GM12865 (cell line): ENCODE measurements around the gene PLEKHG1.

Experiments
- DNase-seq: peaks from one replicate; pipeline ENCODE4 v3.0.0; 2010; ENCODE audit warnings: low read depth
- H3K4me3 ChIP-seq: 2 replicates; pipeline ENCODE4 v1.5.1; 2011; ENCODE audit warnings: mild to moderate bottlenecking, low read depth, low read length, control low read depth
- CTCF ChIP-seq: IDR thresholded peaks from 2 replicates; pipeline ENCODE4 v1.5.1; 2011; ENCODE audit warnings: low read length, control low read depth, low read depth, inconsistent platforms; ENCODE audit not compliant: insufficient read depth; ENCODE audit errors: missing control alignments

Gene PLEKHG1

GRCh38 chr6:150576651-150577226 is 22.9 kb upstream of the PLEKHG1 start:
- no peak overlapping the region for H3K4me3 ChIP-seq
- no peak for DNase-seq
- TF ChIP-seq CTCF = no peak

- H3K4me3 ChIP-seq = no peak overlapping the region
- no peak for TF ChIP-seq CTCF
- DNase-seq = no peak
Measured at GRCh38 chr6:150579611-150580010, 20.1 kb upstream of the PLEKHG1 start.

- no peak for TF ChIP-seq CTCF
- H3K4me3 ChIP-seq = no peak overlapping the region
- no peak for DNase-seq
Measured at GRCh38 chr6:150580489-150580888, 19.2 kb upstream of the PLEKHG1 start.

GRCh38 chr6:150584065-150584464 is 15.6 kb upstream of the PLEKHG1 start:
- no peak overlapping the region for H3K4me3 ChIP-seq
- DNase-seq = no peak
- TF ChIP-seq CTCF = no peak

GRCh38 chr6:150584596-150584995 is 15.1 kb upstream of the PLEKHG1 start:
- TF ChIP-seq CTCF = no peak
- no peak overlapping the region for H3K4me3 ChIP-seq
- DNase-seq = no peak

GRCh38 chr6:150586850-150587359 is 12.8 kb upstream of the PLEKHG1 start:
- H3K4me3 ChIP-seq = no peak overlapping the region
- TF ChIP-seq CTCF = no peak
- no peak for DNase-seq

GRCh38 chr6:150587637-150588036 is 12.0 kb upstream of the PLEKHG1 start:
- no peak for TF ChIP-seq CTCF

More at GRCh38 chr6:150587637-150588036, 12.0 kb upstream of the PLEKHG1 start:
- H3K4me3 ChIP-seq = no peak overlapping the region
- DNase-seq = no peak
